B cell (primary cell): Measurements from ENCODE around the gene OSER1. TPM values are rescaled to one million over a fixed set of nuclear protein-coding genes. Genes with fewer than 3 reads are reported as not detected.
A peak's percentile ranks its signal among the peaks of the same experiment; 100 is the strongest.

Experiments
- ATAC-seq: fragments of 200-7000 bp; cut with Tn5 transposase; one replicate; pipeline ENCODE4 v1.10.0; 2021; ENCODE audit warnings: low read depth, mild to moderate bottlenecking, moderate number of reproducible peaks, moderate library complexity
- CTCF ChIA-PET: fragments of 350-600 bp; sonication (Branson Sonifier 250); formaldehyde crosslinking; loops from one replicate; lab custom pipeline; 2021; ENCODE audit warnings: antibody characterized with exemption, inconsistent platforms; lab: Charles Lee
- POLR2A ChIA-PET: fragments of 350-600 bp; sonication (Branson Sonifier 250); formaldehyde crosslinking; loops from one replicate; lab custom pipeline; 2021; ENCODE audit warnings: antibody characterized with exemption; lab: Charles Lee
- DNase-seq: peaks from one replicate; pipeline ENCODE4 v3.0.0; 2013
- H2AFZ ChIP-seq: 2 replicates; pipeline ENCODE4 v1.6.1; 2012; ENCODE audit warnings: mild to moderate bottlenecking, low read depth, low read length; ENCODE audit not compliant: insufficient read depth, poor library complexity, severe bottlenecking
- H3K27ac ChIP-seq, 2 donors: 1 replicate in 1 of 2; 2 replicates in 1 of 2; pipeline ENCODE4 v1.5.1; 2012 to 2013; ENCODE audit warnings: low read length in 2 of 2, mild to moderate bottlenecking in 2 of 2, moderate library complexity in 1 of 2
- H3K27me3 ChIP-seq, 4 experiments: fragments of 200-600 bp in 1 of 4; sonication (generic) in 1 of 4; replicated peaks in 1 of 4; 1 replicate in 2 of 4; 2 replicates in 2 of 4; pipeline versions ENCODE4 v1.6.1 to v1.7.0; 2013 to 2016; ENCODE audit warnings: low read length in 3 of 4, mild to moderate bottlenecking in 2 of 4, mixed read lengths in 1 of 4, moderate library complexity in 1 of 4; ENCODE audit not compliant: insufficient read depth in 4 of 4, control insufficient read depth in 3 of 4; ENCODE audit errors: control extremely low read depth in 1 of 4
- H3K36me3 ChIP-seq, 2 experiments: replicated peaks in 1 of 2; 1 replicate in 1 of 2; 2 replicates in 1 of 2; pipeline versions ENCODE4 v1.6.1 to v1.7.1; 2013; ENCODE audit warnings: low read length in 1 of 2; ENCODE audit not compliant: insufficient read depth in 2 of 2, control insufficient read depth in 1 of 2; ENCODE audit errors: control extremely low read depth in 1 of 2, extremely low read depth in 1 of 2
- H3K4me1 ChIP-seq, 2 donors: fragments of 200-600 bp in 1 of 2; sonication (generic) in 1 of 2; 1 replicate in 1 of 2; 2 replicates in 1 of 2; pipeline versions ENCODE4 v1.5.1 to v1.6.1; 2013 to 2017; ENCODE audit warnings: low read length in 2 of 2; ENCODE audit not compliant: control insufficient read depth in 2 of 2, insufficient read depth in 2 of 2
- H3K4me2 ChIP-seq: replicated peaks from 2 replicates; pipeline ENCODE3; 2012; ENCODE audit warnings: mild to moderate bottlenecking, low read depth, low read length; ENCODE audit not compliant: poor library complexity, severe bottlenecking
- H3K4me3 ChIP-seq, 5 experiments: fragments of 200-600 bp in 1 of 5; sonication (generic) in 1 of 5; 1 replicate in 3 of 5; 2 replicates in 2 of 5; pipeline versions ENCODE4 v1.5.1 to v1.7.0; 2011 to 2016; ENCODE audit warnings: low read length in 4 of 5, mild to moderate bottlenecking in 4 of 5, low read depth in 2 of 5, control low read depth in 1 of 5, moderate library complexity in 1 of 5; ENCODE audit not compliant: insufficient read depth in 1 of 5; ENCODE audit errors: control extremely low read depth in 1 of 5, extremely low read depth in 1 of 5
- H3K79me2 ChIP-seq: fragments of 200-600 bp; sonication (generic); one replicate; pipeline ENCODE4 v1.6.0; 2016; ENCODE audit warnings: low read length; ENCODE audit not compliant: control insufficient read depth, insufficient read depth
- H3K9ac ChIP-seq: fragments of 200-600 bp; sonication (generic); 2 replicates; pipeline ENCODE4 v1.6.1; 2017; ENCODE audit warnings: mild to moderate bottlenecking, low read length, moderate library complexity
- H3K9me3 ChIP-seq, 3 donors: one replicate each; pipeline versions ENCODE4 v1.6.1 to v1.7.1; 2013; ENCODE audit warnings: low read length in 2 of 3; ENCODE audit not compliant: control insufficient read depth in 2 of 3, insufficient read depth in 1 of 3; ENCODE audit errors: control extremely low read depth in 1 of 3
- H4K20me1 ChIP-seq: 2 replicates; pipeline ENCODE4 v1.6.0; 2012; ENCODE audit warnings: mild to moderate bottlenecking, low read length; ENCODE audit not compliant: insufficient read depth, control insufficient read depth, poor library complexity, severe bottlenecking
- H3K27ac Mint-ChIP-seq: one replicate; pipeline ENCODE4 v1.8.0; 2021; ENCODE audit warnings: mixed read lengths
- H3K27me3 Mint-ChIP-seq: one replicate; pipeline ENCODE4 v1.8.0; 2021; ENCODE audit warnings: mixed read lengths
- H3K4me1 Mint-ChIP-seq: one replicate; pipeline ENCODE4 v1.8.0; 2021; ENCODE audit warnings: mixed read lengths
- H3K4me3 Mint-ChIP-seq: one replicate; pipeline ENCODE4 v1.8.0; 2021; ENCODE audit warnings: mixed read lengths
- H3K9me3 Mint-ChIP-seq: one replicate; pipeline ENCODE4 v1.8.0; 2022; ENCODE audit warnings: mixed read lengths; ENCODE audit not compliant: insufficient read depth
- EZH2 ChIP-seq: IDR thresholded peaks from 2 replicates; pipeline ENCODE4 v1.6.1; 2012; ENCODE audit warnings: borderline replicate concordance, low read depth, mild to moderate bottlenecking, moderate library complexity, low read length; ENCODE audit not compliant: insufficient read depth, poor library complexity, severe bottlenecking
- WGBS: methylation state at CpG from one replicate; pipeline ENCODE4 v1.1.5; 2013; ENCODE audit warnings: missing lambda C conversion rate; ENCODE audit not compliant: insufficient coverage; 5-methylcytosine and 5-hydroxymethylcytosine counted together
- intact Hi-C: fragments of 100-400 bp; cut with micrococcal nuclease; formaldehyde crosslinking; loops from one replicate; pipeline ENCODE4 v1.10.0; 2022
- polyA plus RNA-seq: library from polyadenylated mRNA; depleted of rRNA; stranded (reverse); fragments of >200 nt; gene quantifications from 2 replicates; pipeline ENCODE4 v1.2.3, GENCODE V29; 2012
- total RNA-seq, 2 donors: library from RNA; stranded (reverse); fragments of 120-200 nt in 1 of 2; gene quantifications; 1 replicate in 1 of 2; 2 replicates in 1 of 2; pipeline versions ENCODE4 v1.2.3 to v1.2.4, GENCODE V29; 2013 to 2022
- TF ChIP-seq, protein P1 (sequence below): fragments of 200-600 bp; IDR thresholded peaks from one replicate; pipeline ENCODE4 v1.8.0; 2022; ENCODE audit warnings: antibody characterized with exemption, mild to moderate bottlenecking

OSER1 gene
- total and polyA plus RNA-seq, 2 donors (not counting 1 experiment from before 2014, with no cell fraction given) = 80.0 to 130 TPM

DNA sequence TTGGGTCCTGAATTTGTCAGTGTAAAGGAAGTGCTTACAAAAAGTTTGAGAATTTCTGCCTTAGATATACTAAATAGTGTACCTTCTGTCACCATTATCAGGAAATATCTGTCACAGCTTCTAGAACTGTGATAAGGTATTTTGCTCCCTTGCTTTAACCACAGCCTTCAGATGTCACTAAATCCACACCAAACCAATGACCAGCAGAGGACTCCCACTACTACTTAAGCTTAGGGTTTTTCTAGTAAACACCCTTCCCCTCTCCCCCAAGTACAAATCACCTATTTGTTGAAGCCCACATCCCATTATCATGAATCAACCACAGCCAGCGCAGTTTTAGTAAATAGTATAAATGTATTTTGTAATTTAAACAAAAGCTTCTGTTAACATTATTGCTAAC, 15.0 kb downstream of the OSER1 start:
- intact Hi-C loops = no loop called here
- no peaks in the 10 kb centered on the region for H3K27me3 ChIP-seq
- H4K20me1 ChIP-seq = peaks cover 52% of the 10 kb centered on the region
- peak overlapping the region in 1 of 2 donors; percentile 15 for H3K27ac ChIP-seq
- ChIA-PET POLR2A (no interaction called here), CTCF (interaction anchor here (0.6 to 2.3 kb wide), 7 partner anchors 11 to 476 kb away, joined by 3 to 10 read pairs (median 4); partner anchors contain the start of gene FITM2)
- H3K79me2 ChIP-seq = peaks cover 18% of the 10 kb centered on the region
- ATAC-seq (no peak), DNase-seq (no peak)
- no peak for TF ChIP-seq EZH2
- TF ChIP-seq, protein P1, sequence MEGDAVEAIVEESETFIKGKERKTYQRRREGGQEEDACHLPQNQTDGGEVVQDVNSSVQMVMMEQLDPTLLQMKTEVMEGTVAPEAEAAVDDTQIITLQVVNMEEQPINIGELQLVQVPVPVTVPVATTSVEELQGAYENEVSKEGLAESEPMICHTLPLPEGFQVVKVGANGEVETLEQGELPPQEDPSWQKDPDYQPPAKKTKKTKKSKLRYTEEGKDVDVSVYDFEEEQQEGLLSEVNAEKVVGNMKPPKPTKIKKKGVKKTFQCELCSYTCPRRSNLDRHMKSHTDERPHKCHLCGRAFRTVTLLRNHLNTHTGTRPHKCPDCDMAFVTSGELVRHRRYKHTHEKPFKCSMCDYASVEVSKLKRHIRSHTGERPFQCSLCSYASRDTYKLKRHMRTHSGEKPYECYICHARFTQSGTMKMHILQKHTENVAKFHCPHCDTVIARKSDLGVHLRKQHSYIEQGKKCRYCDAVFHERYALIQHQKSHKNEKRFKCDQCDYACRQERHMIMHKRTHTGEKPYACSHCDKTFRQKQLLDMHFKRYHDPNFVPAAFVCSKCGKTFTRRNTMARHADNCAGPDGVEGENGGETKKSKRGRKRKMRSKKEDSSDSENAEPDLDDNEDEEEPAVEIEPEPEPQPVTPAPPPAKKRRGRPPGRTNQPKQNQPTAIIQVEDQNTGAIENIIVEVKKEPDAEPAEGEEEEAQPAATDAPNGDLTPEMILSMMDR = no peak
- peaks cover 4 to 50% of the 10 kb centered on the region in 2 experiments for H3K36me3 ChIP-seq
- peaks cover 3% of the 10 kb centered on the region for H3K4me1 Mint-ChIP-seq
- WGBS = no CpG with 5 or more reads among the region's 1 CpG
- H3K9ac ChIP-seq = no peak overlapping the region
- no peak overlapping the region for H3K4me2 ChIP-seq
- no peak overlapping the region for H3K4me3 Mint-ChIP-seq
- H3K4me1 ChIP-seq = no peaks in the 10 kb centered on the region
- no peaks in the 10 kb centered on the region for H3K9me3 ChIP-seq
- H3K27me3 Mint-ChIP-seq = no peaks in the 10 kb centered on the region
- no peak overlapping the region for H2AFZ ChIP-seq
- H3K4me3 ChIP-seq = no peak overlapping the region
- no peak overlapping the region for H3K27ac Mint-ChIP-seq
- no peaks in the 10 kb centered on the region for H3K9me3 Mint-ChIP-seq

DNA sequence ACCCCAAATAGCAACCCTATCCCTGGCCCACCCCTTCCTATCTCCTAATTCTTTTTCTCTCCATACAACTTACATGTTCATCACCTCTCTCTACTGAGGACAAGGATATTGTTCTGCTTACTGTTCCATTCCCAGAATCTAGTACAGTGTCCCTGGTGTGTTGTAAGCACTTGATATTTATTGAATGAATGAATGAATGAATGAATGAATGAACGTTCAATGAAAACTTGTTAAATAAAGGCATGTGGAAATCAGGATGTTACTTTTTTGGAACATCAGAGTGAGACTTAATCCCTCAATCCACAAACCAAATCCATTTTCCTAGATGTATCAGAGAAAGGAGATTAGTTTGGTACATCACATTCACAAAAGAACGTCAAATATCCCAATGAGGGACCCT, 16.8 kb downstream of the OSER1 start:
- H3K36me3 ChIP-seq = peaks cover 3 to 32% of the 10 kb centered on the region in 2 experiments
- CTCF ChIA-PET = interaction anchor here (1.2 to 1.4 kb wide), 2 partner anchors 10 to 77 kb away, joined by 4 read pairs; no protein-coding TSS in a partner anchor

More for the DNA sequence above, 16.8 kb downstream of the OSER1 start:
- intact Hi-C loops = loop anchor here (5.0 kb wide), 1 partner anchor 442 kb away; no protein-coding TSS in a partner anchor
- Histone ChIP-seq H3K4me2 (no peak overlapping the region), H3K9ac (no peak overlapping the region), H3K27me3 (peaks cover 0 to 2% (median 0%) of the 10 kb centered on the region in 4 experiments), H3K4me3 (no peak overlapping the region), H2AFZ (no peak overlapping the region), H4K20me1 (peaks cover 34% of the 10 kb centered on the region), H3K9me3 (no peaks in the 10 kb centered on the region), H3K27ac (no peak overlapping the region), H3K79me2 (peaks cover 4% of the 10 kb centered on the region), H3K4me1 (peaks cover 0 to 2% of the 10 kb centered on the region in 2 donors)
- H3K4me3 Mint-ChIP-seq = no peak overlapping the region
- POLR2A ChIA-PET = no interaction called here
- ATAC-seq (no peak), DNase-seq (no peak)
- H3K4me1 Mint-ChIP-seq = peaks cover 10% of the 10 kb centered on the region
- H3K27me3 Mint-ChIP-seq = peaks cover 8% of the 10 kb centered on the region
- no peak for TF ChIP-seq EZH2
- TF ChIP-seq, protein P1 = no peak
- WGBS = no CpG with 5 or more reads among the region's 2 CpGs
- H3K27ac Mint-ChIP-seq = no peak overlapping the region
- no peaks in the 10 kb centered on the region for H3K9me3 Mint-ChIP-seq
